Loucy (cell line): ENCODE measurements around the gene KCNG3.

Experiments used
- H2AFZ ChIP-seq: fragments of 200-600 bp; sonication (generic); 2 replicates; pipeline ENCODE4 v1.6.0; 2016; ENCODE audit warnings: antibody characterized with exemption, mild to moderate bottlenecking, low read length, moderate library complexity
- H3F3A ChIP-seq: fragments of 200-600 bp; 2 replicates; pipeline ENCODE4 v1.6.0; 2016; ENCODE audit warnings: antibody characterized with exemption, low read depth, mild to moderate bottlenecking
- H3K27me3 ChIP-seq: fragments of 200-600 bp; sonication (generic); 2 replicates; pipeline ENCODE4 v1.6.1; 2014; ENCODE audit warnings: low read length, mild to moderate bottlenecking; ENCODE audit not compliant: insufficient read depth, poor library complexity, severe bottlenecking
- H3K36me3 ChIP-seq: fragments of 200-600 bp; sonication (generic); 2 replicates; pipeline ENCODE4 v1.6.1; 2016; ENCODE audit warnings: low read length; ENCODE audit not compliant: insufficient read depth
- H3K4me1 ChIP-seq: fragments of 200-600 bp; sonication (generic); 2 replicates; pipeline ENCODE4 v1.5.1; 2014; ENCODE audit warnings: low read length, mild to moderate bottlenecking; ENCODE audit not compliant: insufficient read depth, poor library complexity, severe bottlenecking
- H3K4me2 ChIP-seq: fragments of 200-600 bp; sonication (generic); 2 replicates; pipeline ENCODE4 v1.6.0; 2014; ENCODE audit warnings: antibody characterized with exemption, low read length, low read depth, mild to moderate bottlenecking; ENCODE audit not compliant: poor library complexity, severe bottlenecking
- H3K4me3 ChIP-seq: fragments of 200-600 bp; sonication (generic); 2 replicates; pipeline ENCODE4 v1.5.1; 2014; ENCODE audit warnings: low read length, mild to moderate bottlenecking, mixed read lengths; ENCODE audit not compliant: poor library complexity, severe bottlenecking
- H3K79me2 ChIP-seq: fragments of 200-600 bp; sonication (generic); 2 replicates; pipeline ENCODE4 v1.6.1; 2014; ENCODE audit warnings: low read length; ENCODE audit not compliant: insufficient read depth
- H3K9ac ChIP-seq: fragments of 200-600 bp; sonication (generic); 2 replicates; pipeline ENCODE4 v1.6.0; 2014; ENCODE audit warnings: mild to moderate bottlenecking, low read depth, low read length, moderate library complexity; ENCODE audit not compliant: poor library complexity, severe bottlenecking
- H3K9me2 ChIP-seq: fragments of 200-600 bp; sonication (generic); replicated peaks from 2 replicates; pipeline ENCODE4 v1.6.1; 2016; ENCODE audit warnings: low read depth, low read length, mixed read lengths
- H3K9me3 ChIP-seq: fragments of 200-600 bp; sonication (generic); 2 replicates; pipeline ENCODE4 v1.6.1; 2014; ENCODE audit warnings: mild to moderate bottlenecking, antibody characterized with exemption, low read length, low read depth; ENCODE audit not compliant: insufficient read depth
- H4K20me1 ChIP-seq: fragments of 200-600 bp; sonication (generic); 2 replicates; pipeline ENCODE4 v1.6.0; 2014; ENCODE audit warnings: antibody characterized with exemption, low read length, mild to moderate bottlenecking; ENCODE audit not compliant: insufficient read depth, poor library complexity, severe bottlenecking
- EZH2phosphoT487 ChIP-seq: fragments of 200-600 bp; IDR thresholded peaks from 2 replicates; pipeline ENCODE4 v1.6.1; 2018; ENCODE audit warnings: antibody characterized with exemption, mild to moderate bottlenecking, moderate library complexity, borderline replicate concordance
- TF ChIP-seq, protein P1 (sequence below): fragments of 200-600 bp; sonication (generic); conservative IDR thresholded peaks from 2 replicates; pipeline ENCODE4 v1.5.1; 2014; ENCODE audit warnings: mild to moderate bottlenecking, antibody characterized with exemption, low read length

The KCNG3 gene

DNA sequence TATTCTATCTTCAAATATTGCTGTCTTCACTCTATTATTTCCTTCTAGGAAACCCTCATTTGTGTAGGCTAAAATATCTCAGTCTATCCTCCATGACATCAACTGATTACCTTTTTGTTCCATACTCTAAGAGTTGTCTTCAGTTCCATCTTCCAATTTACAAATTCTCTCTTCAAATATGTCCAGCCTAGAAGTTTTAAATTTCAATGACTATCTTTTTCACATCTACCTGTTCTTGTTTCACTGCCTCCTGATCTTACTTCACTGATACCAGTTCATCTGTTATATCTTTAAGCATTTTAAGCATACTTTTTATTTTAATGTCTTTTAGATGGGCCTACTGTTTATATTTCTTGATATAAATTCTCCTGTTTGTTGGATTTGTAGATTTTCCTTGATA is 79.1 kb downstream of the KCNG3 start:
- no peaks in the 10 kb centered on the region for H3K27me3 ChIP-seq
- H2AFZ ChIP-seq: no peak overlapping the region
- H3K9ac ChIP-seq: no peak overlapping the region
- H3K4me2 ChIP-seq: no peak overlapping the region
- no peaks in the 10 kb centered on the region for H3K79me2 ChIP-seq
- H3K4me1 ChIP-seq: no peaks in the 10 kb centered on the region
- H3K36me3 ChIP-seq: no peaks in the 10 kb centered on the region
- no peaks in the 10 kb centered on the region for H3K9me2 ChIP-seq
- no peaks in the 10 kb centered on the region for H4K20me1 ChIP-seq
- no peak overlapping the region for H3K4me3 ChIP-seq
- 0 out of 2 replicates have a peak, but pooled peaks cover 8% of the 10 kb centered on the region for H3K9me3 ChIP-seq
- TF ChIP-seq EZH2phosphoT487: no peak
- TF ChIP-seq, protein P1, sequence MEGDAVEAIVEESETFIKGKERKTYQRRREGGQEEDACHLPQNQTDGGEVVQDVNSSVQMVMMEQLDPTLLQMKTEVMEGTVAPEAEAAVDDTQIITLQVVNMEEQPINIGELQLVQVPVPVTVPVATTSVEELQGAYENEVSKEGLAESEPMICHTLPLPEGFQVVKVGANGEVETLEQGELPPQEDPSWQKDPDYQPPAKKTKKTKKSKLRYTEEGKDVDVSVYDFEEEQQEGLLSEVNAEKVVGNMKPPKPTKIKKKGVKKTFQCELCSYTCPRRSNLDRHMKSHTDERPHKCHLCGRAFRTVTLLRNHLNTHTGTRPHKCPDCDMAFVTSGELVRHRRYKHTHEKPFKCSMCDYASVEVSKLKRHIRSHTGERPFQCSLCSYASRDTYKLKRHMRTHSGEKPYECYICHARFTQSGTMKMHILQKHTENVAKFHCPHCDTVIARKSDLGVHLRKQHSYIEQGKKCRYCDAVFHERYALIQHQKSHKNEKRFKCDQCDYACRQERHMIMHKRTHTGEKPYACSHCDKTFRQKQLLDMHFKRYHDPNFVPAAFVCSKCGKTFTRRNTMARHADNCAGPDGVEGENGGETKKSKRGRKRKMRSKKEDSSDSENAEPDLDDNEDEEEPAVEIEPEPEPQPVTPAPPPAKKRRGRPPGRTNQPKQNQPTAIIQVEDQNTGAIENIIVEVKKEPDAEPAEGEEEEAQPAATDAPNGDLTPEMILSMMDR: no peak
- no peaks in the 10 kb centered on the region for H3F3A ChIP-seq

DNA sequence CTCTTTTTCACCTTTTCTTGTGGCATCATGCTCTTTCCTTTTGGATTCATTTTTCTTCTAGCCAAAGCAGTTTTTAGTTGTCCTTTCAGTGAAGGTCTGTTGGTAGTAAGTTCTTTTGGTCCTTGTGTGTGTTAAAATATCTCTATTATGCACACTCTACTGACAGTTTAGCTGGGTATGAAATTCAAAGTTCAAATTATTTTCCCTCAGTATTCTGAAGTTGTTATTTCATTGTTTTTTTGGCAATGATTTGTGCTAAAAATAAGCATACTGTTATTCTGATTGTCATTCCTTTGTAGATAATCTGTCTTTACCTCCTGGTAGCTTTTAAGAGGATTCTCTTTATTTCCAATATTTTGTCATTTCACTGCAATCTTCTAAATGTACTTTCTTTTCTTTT is 79.6 kb downstream of the KCNG3 start:
- H4K20me1 ChIP-seq: no peaks in the 10 kb centered on the region
- no peaks in the 10 kb centered on the region for H3K27me3 ChIP-seq
- no peaks in the 10 kb centered on the region for H3K79me2 ChIP-seq
- TF ChIP-seq, protein P1: no peak
- no peak for TF ChIP-seq EZH2phosphoT487
- H3F3A ChIP-seq: no peaks in the 10 kb centered on the region
- H3K4me2 ChIP-seq: no peak overlapping the region
- H3K4me3 ChIP-seq: no peak overlapping the region
- no peaks in the 10 kb centered on the region for H3K9me2 ChIP-seq
- H3K36me3 ChIP-seq: no peaks in the 10 kb centered on the region
- no peaks in the 10 kb centered on the region for H3K4me1 ChIP-seq
- H2AFZ ChIP-seq: no peak overlapping the region
- H3K9me3 ChIP-seq: 0 out of 2 replicates have a peak, but pooled peaks cover 8% of the 10 kb centered on the region
- no peak overlapping the region for H3K9ac ChIP-seq

DNA sequence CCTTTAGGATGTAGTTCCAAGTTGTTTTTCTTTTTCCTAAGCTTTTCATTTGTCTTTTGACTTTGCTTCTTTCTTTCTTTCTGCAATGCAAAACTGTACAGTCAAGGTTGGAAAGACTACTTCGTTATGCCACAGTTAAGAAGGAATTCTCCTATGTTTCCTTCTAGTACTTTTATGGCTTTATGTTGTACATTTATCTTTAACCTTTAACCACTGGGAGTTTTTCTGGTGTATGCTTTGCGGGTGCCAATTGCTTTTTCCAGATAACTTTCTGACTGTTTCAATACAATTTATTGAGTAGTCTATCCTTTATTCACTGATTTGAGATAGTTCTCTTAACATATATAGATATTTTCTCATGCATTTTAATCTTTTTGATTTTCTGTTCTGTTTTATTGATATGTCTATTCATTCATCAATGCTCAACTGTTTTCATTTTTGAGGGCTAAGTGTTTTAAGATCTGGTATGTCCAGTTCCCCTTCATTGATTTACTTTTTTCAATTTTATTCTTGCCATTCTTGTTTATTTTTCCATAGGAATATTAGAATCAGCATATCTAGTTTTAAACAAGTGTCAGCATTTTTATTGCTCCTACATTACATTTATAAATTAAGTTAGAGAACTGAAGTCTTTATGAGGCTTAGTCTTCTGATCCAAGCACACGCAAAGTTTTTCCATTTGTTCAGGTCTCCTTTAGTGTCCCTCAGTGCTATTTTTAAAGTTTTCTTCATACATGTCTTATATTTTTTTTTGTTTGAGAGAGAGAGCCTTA is 82.9 kb downstream of the KCNG3 start:
- no peaks in the 10 kb centered on the region for H3K36me3 ChIP-seq
- no peak overlapping the region for H3K4me2 ChIP-seq
- H3K9me3 ChIP-seq: 0 out of 2 replicates have a peak, but pooled peaks cover 8% of the 10 kb centered on the region
- H3K9me2 ChIP-seq: no peaks in the 10 kb centered on the region
- H3K4me1 ChIP-seq: no peaks in the 10 kb centered on the region
- H3K9ac ChIP-seq: no peak overlapping the region
- H3K79me2 ChIP-seq: no peaks in the 10 kb centered on the region
- TF ChIP-seq, protein P1: no peak
- no peak for TF ChIP-seq EZH2phosphoT487
- no peaks in the 10 kb centered on the region for H3F3A ChIP-seq
- H4K20me1 ChIP-seq: no peaks in the 10 kb centered on the region
- no peaks in the 10 kb centered on the region for H3K27me3 ChIP-seq
- H3K4me3 ChIP-seq: no peak overlapping the region
- H2AFZ ChIP-seq: no peak overlapping the region
